Ishikawa (cell line): Measurements from ENCODE around the gene ACER2.

ENCODE experiments used
- CREB1 ChIP-seq: IDR thresholded peaks from 2 replicates; pipeline ENCODE4 v1.6.1; 2012; ENCODE audit warnings: low read depth
- RAD21 ChIP-seq: IDR thresholded peaks from 2 replicates; pipeline ENCODE4 v1.6.1; 2012; ENCODE audit warnings: low read depth
- REST ChIP-seq: IDR thresholded peaks from 2 replicates; pipeline ENCODE4 v1.6.1; 2012; ENCODE audit warnings: low read depth, mild to moderate bottlenecking
- TAF1 ChIP-seq: IDR thresholded peaks from 2 replicates; pipeline ENCODE4 v1.6.1; 2012; ENCODE audit warnings: low read depth, mild to moderate bottlenecking
- TF ChIP-seq, protein P1 (sequence below): IDR thresholded peaks from 2 replicates; pipeline ENCODE4 v1.6.1; 2012

DNA sequence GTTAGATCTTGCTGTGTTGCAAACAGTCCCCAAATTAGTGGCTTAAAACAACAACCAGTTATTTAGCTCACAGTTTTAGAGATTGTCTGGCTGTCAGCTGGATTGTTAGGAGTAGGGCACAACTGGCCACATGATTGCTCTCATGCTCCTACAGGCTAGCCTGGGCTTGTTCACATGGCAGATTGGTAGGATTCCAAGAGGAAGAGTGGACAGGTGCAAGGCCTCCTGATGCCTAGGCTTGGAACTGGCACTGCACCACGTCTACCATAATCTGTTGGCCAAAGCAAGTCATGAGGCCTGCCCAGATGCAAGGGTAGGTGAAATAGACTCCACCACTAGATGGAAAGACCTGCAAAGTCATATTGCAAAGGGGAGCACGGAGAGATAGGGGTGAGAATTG lies 76.4 kb downstream of the ACER2 start:
- TF ChIP-seq, protein P1, sequence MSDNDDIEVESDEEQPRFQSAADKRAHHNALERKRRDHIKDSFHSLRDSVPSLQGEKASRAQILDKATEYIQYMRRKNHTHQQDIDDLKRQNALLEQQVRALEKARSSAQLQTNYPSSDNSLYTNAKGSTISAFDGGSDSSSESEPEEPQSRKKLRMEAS, result no peak
- TF ChIP-seq RAD21, result no peak
- TF ChIP-seq CREB1, result no peak
- TF ChIP-seq TAF1, result no peak
- TF ChIP-seq REST, result no peak
